Activated T-cell treated with anti-CD3 and anti-CD28 coated beads, Interleukin-2, amount 50 U/mL, for 1 hour (primary cell): ENCODE data around the gene WDFY3.
"Not testable (repeated sequence)": the region's sequence is repeated elsewhere in the genome, so short reads cannot be mapped to it uniquely, and the experiment has no call there.

Experiments used
- DNase-seq: peaks from one replicate; pipeline ENCODE4 v3.0.0-alpha.2; 2020

WDFY3 gene

DNA sequence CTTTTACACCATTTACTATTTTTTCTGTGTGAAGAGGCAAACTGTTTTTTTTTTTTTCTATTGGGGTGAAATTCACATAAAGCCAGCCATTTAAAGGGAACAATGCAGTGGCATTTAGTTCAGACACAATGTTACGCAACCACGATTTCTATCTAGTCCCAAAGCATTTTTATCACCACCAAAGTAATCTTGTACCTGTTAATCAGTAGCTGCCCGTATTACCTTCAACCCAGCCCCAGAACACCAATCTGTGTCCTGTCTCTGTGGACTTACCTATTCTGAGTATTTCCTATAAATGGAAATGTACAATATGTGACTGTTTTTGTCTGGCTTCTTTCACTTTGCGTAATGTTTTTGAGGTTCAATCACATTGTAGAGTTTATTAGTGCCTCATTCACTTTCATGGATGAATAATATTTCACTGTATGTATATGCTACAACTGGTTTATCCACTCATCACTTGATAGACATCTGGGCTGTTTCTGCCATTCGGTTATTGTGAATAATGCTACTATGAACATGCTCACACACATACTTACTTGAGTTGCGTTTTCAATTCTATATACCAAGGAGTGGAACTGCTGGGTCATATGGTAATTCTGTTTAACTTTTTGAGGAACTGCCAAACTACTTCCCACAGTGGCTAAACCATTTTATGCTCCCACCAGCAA lies 267.4 kb downstream of the WDFY3 start:
- no peak for DNase-seq

DNA sequence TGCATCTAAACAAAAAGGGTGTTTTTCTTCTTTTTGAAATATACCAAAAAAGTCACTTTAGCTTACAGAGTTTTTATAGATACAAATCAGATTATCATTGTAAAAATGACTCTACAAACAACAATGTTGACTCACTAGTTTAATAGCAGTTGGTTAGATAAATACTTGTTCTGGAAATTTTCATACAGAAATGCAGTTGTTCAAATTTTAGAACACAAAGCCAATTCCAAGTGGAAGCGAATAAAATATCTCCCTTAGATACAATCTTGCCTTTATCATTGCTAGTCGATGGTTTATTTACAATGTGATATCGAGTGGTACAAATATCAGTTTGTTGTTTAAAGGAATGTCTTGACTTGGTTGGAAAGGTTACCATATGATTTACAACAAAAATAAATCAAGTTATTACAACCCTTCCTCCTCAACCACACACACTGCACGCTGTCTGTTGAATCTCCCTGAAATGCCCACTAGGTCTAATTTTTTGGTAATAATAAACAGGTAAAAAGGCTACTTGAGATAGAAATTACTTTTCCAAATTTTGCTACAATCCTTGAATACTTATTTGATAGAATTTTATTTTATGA lies 268.8 kb downstream of the WDFY3 start:
- DNase-seq = no peak

DNA sequence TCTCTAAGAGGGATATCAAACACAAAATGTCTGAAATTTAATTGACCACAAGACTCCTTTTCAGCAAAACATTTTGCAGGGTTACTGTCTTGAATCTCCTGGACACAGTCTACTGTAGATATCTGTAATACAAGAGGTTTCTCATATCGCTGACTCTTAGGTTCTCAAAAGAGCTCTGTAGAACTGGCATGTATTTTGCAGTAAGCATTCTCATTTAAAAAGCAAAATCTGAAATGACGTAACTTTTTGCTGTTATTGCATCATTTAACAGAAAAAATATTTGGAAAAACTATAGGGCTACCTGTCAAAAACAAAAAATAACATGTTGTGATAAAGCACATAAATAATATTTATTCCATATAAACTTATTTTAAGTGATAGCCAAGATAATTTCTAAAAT lies 269.3 kb downstream of the WDFY3 start:
- no peak for DNase-seq

DNA sequence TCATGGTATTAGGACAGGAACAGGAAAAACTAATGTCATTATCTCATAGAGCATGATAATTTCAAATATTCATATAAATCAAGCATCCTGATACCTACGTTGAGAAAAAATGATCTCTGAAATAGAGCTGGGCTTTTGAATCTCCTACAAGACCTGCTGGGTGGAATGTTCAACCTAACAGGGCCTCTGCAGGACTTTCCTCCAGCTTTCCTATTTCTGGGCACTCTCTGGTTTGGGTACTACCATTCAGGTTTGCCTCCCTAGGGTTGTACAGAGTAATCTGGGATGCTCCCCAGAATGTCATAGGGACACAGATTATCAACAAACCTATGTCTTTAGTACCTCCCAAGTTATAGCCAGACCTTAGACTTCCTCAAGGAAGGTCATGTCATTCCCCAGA lies 274.7 kb downstream of the WDFY3 start:
- no peak for DNase-seq

DNA sequence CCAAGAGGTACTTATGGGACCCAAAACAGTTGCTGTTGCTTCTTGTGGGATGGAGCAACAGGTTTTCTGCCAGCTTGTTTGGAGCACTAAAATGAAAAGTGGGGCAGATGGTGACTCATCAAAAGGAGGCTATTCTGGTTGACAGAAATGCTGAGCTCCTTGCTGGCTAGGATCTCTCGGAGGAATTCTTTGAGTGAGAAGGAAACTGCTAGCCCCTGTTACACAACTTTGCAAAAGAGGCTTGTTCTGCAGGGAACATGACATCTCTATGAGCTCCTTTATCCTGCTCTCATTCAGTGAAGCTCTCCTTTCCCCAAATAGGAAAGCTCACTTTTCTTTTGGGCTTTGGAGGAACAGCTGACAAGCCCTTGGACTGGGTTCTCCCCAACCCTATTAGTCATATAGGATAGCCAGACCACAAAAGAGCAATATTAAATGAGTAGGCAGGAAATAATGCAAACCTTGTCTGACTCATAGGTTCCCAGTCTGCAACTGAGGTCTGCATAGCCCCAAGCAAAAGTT lies 275.3 kb downstream of the WDFY3 start:
- no peak for DNase-seq

DNA sequence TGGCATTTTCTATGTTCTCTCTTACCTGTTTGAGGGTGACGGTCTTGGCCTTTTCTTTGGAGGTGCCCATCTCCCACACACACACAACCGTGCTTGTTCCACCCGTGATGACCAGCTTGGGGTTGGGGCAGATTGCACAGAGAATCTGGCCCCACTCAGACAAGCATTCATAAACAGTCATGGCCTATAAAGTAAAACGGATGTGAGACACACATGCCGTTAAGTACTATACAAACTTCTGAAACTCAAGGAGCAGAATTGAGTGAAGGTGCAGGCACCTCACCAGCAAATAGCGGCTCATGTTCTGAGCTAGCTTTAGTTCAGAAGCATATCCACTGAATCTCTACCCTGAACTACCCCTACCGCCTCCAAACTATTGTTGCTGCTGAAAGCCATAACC lies 276.0 kb downstream of the WDFY3 start:
- DNase-seq = no peak

DNA sequence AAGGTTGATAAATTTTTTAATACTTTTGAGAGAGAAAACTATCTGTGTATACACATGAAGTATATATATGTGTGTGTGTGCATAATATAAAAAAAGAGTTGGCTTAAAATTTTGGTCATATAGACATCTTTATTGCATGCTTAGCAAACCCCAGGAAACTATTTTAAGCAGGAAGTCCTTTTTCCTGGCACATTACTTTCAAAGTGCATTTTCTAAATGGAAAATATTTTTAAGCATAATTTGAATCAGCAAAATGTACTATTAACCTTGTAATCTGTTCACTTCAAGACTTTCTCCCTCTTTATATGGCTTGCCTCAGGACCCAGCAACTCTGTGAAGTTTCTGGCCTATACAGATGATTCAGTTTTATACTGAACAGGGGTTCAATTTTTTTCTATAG lies 277.3 kb downstream of the WDFY3 start:
- DNase-seq = no peak

DNA sequence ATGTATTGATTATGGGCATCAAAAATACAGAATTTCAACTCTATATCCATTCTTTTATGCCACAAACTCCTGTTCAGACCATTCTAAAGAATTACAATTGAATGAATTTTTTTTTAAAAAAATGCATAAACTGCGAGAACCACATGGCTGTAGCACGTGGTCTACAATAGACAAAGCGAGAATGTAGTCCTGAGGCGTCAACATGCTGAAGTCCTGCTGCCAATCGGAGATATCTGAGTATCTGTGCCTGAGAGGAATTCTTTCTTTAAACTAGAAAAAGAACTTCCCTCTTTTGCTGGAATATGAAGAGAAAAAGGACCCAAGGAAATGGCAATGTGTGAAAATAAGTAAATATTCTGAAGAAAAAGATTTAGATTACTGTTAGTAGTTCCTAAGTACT lies 277.9 kb downstream of the WDFY3 start:
- no peak for DNase-seq

DNA sequence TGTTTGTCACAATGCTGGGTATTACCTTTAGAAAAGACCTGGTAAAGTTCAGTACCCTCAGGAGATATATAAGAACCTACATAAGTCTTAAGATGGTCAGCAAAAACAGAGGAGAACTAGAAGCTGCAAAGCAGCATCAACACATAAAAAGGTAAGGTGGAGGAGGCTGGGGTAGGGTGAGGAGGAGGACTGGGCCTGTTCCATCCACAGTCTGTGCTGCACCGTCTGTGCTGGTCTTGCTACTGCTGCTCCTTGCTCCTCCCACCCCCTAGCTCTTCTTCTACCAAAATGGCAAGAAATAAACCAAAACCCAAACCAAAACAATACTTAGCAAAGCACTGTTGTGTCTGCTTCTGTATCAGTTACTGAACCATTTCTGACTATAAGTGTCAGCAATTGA lies 281.4 kb downstream of the WDFY3 start:
- DNase-seq = no peak

DNA sequence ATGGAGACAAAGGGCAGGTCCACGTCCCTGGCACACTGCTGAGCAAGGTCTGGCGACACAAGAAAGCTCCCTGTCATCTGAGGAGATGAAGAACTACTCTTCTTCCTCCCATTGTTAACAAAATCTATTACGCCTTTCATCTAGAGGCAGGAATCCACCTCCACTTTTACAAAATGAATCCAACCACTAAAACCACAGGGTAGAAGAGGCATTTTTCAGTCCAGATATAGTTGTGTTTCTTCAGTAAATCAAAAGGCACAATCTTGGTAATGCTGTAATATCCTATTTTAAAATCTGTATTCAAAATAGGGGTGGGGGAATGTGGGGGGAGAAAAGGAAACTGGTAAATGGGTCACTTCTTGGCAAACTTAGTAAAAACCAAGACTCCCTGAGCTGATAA lies 282.1 kb downstream of the WDFY3 start:
- DNase-seq = no peak

DNA sequence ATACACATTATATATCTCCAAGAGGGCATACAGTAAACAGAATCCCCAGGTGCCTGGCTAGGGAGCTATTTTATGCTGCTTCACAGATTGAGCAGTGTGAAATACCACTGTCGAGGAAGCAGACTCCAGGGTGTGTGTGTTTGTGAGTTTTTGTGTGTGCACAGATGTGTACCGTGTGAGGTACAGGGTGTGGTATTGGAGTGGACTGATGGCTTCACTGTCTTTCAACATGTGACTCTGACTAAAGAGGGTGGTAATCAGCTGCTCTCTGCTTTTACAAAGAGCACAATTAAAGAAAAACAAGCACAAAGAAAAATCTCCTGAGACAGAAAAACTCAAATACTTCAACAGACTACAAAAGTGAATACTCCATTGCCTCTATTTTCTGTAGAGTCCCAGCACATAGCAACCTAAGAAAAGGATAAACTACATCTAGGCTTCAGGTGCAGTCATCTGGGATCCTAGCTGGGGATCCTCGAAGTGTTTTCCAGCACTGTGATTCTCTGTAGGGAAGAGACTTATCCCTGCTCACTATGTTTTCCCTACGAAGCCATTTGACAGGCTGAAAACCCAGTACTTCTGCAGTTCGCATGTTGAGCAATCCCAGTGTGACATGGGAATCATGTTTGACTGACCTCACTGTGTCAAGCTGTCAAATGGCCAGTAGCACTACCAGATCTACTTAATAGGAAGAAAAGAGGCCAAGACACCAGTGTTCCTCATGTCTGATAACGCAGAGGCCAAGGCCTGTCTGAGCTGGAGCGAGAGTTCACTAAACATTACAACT lies 283.2 kb downstream of the WDFY3 start:
- no peak for DNase-seq

DNA sequence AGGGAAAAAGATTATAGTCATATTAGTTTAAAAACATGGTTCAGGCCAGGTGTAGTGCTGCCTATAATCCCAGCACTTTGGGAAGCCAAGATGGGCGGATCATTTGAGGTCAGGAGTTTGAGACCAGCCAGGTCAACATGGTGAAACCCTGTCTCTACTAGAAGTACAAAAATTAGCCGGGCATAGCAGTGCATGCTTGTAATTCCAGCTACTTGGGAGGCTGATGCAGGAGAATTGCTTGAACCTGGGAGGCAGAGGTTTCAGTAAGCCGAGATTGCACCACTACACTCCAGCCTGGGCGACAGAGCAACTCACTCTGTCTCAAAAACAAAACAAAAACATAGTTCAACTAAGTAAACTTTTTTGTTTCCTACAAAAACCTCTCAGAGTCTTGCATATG lies 283.8 kb downstream of the WDFY3 start:
- DNase-seq = not testable (repeated sequence)

DNA sequence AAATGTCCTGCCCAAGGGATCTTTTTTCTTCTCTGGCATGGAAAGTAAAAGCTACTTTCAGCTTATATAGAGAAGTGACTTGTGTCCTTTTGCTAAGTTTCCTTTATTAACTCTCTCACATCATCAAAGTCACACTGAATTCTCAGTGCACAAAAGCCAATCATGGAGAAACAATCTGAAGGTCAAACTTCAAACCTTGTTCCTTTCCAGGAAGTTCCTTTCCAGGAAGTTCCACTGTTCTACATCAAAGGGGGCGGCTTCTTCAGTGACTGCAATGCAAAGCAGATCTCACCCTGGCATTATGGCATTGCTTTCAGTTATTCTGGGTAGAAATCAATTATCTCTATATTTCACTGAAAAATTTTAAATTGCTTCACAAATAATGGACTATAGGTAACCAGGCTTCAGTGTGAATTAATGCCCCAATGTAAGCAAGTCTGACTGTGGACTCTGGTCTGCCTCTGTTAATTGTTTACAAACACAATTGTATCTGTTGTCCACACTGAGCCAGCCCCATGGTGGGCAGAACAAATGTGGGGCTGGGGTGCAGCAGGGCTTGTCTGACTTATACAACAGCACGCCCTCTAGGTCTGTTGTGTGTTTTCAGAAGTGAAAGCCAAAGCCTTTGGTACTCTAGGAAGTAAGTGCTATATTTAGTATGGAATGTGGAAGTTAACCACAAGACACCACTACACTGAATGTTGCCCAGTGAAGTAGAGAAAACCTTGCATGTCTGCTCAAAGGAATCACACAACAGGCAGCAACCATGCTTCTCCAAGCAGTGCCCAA lies 284.8 kb downstream of the WDFY3 start:
- no peak for DNase-seq

DNA sequence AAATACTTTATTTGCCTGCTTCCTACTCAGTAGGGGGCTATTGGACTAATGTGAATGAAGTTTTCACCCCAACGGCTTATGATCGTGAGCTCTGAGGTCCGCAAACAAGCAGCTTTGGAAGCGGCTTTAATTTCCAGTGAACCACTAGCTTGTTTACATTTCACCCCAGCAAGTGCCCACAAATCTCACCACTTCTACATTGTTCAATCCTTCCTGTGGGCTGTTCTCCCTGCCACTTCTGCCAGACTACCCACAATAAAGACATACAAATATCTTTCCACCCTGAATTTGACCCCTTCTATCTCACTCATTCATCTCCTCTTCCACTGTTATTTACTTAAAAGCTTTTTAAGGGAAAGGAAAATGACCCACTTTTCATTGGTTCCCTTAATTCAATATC lies 285.5 kb downstream of the WDFY3 start:
- no peak for DNase-seq

DNA sequence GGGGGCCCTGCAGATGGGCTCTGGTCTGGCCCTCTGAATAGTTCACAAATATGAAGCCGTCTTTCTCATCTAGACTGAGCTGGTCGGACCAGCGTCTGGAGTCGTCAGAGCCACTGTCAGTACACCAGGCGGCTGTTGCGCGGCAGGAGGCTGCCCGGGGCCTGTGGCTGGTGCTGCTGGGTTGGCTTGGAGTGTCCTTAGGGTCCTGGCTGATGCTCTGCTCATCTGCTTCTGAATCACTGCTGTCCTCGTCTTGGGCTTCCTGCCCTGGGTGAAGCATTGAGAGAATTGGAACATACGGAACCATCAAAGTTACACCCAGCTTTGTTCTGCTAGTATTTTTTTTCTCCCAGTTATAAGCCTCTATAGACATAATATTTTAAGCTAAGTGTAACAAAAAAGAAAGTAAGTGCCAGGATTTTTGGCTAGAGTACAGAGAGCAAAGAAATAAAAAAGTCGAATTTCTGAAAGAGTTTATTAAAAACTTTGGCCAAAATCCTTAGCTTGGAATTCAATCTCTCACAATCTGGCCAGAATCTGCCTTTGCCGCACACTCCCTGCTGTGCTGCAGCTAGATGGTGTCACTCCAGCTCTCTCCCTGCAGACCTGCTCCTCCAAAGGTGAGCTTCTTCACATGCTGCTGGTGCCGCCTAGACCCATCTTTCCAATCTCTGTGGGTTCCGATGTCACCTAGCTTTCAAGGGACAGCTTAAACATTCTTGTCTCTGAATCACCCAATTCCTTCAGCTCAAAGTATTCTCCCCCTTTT lies 287.3 kb downstream of the WDFY3 start:
- DNase-seq = no peak

DNA sequence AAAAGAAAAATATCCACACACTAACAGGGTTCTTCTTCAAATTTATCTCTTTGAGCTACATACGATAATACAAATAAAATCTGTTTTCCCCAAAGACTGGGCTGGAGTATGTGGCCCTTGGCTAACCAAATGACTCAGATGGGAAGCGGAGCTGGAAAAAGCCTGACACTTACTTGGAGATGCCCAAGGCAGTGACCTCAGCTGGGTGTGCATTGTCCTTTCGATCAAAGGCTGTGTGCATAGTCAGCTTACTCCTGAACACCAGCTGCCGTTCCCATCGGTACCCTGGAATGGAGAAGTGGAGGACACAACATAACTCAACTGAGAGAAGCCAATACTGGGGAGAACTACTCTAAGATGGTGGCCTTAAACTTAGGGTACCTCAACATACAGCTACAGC lies 288.5 kb downstream of the WDFY3 start:
- no peak for DNase-seq

DNA sequence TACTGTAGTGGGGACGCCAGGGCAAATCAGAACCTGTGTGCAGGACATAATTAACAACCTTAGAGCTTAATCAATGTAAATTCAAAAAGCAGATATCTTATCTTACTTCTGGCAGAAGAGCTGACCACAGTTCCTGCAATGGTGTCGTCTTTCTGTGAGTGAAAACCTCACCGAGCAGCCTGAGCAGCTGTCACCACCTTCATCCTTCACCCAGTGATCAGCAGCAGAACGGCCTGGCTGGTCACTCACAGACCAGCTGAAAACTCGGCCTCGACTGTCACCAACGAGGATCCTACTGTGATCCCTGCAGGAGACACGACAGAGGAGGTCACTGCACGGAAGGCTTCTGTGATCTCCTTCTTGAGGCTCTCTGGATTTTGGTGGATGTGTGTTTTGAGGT lies 289.4 kb downstream of the WDFY3 start:
- no peak for DNase-seq

DNA sequence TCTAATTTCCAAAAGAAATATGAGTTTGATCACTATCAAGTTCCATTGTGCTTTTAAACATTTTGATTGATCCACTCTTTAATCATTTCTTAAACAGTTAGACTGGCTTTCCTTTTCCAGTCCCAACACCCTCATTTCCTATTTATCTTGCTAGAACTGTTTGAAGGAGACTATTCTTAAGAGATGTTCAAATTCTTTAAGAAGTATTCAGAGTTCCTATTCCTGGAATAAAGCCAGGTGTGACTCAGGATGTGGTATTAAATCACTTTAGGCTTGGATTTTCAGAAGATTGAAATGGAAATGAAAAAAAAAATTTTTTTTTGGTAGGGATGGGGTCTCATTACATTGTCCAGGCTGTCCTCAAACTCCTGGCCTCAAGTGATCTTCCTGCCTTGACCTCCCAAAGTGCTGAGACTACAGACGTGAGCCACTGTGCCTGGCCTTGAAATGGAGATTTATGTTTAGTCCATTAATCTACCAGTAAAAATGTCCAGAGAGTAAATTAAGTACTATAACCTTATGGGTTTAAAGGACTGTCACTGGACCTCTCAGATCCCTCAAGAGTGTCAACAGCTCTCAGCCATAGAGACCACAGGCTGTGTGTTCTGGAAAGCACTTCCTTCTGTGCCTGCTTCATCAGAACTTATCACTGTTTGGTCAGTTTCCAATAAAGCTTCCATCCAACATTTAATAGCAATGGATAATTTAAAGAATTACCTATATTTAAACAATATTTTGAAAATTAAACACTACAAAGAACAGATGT lies 292.8 kb downstream of the WDFY3 start:
- DNase-seq = no peak

DNA sequence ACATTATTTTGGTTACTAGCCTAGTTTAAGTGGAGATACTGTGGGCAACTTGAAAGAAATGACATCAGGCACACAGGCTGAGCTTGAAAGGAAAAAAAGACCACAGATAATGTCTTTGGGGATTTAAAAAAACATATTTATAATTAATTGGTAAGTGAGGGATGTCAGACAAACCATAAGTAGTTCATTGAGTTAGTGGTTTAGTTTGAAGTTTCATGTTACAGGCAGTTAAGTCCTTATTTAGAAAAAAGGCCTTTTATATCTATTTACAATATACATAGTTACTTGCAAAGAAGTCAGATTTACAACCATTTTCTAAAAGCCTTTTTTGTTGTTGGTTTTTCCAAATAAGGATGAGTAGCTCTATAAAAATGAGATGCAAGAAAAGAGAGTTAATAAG lies 294.3 kb downstream of the WDFY3 start:
- no peak for DNase-seq

DNA sequence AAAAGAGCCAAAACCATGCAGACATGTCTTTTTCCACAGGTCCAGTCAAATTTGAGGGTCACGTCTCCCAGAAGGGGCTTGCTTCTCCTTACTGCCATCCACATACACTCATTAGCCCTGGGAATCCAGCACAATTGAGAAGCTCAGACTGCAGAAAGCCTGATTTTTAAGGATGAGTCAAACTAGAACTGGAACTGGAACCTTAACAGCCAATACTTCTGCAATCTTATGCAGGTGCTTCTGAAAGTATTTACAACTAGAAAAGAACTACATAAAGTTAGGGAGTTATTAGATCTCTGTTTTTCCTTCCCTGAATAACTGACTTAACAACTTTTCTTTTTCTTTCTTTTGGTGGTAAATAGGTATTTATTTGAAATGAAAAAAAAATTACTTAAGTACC lies 297.3 kb downstream of the WDFY3 start:
- no peak for DNase-seq

DNA sequence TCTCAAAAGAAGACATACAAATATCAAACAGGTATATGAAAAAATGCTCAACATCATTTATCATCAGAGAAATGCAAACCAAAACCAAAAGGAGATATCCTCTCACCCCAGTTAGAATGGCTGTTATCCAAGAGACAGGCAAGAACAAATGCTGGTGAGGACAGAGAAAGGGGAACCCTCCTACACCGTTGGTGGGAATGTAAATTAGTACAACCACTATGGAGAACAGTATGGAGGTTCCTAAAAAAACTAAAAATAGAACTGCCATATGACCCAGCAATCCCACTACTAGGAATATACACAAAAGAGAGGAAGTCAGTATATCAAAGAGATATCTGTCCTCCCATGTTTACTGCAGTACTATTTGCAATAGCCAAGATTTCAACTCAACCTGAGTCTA lies 300.1 kb downstream of the WDFY3 start:
- no peak for DNase-seq

DNA sequence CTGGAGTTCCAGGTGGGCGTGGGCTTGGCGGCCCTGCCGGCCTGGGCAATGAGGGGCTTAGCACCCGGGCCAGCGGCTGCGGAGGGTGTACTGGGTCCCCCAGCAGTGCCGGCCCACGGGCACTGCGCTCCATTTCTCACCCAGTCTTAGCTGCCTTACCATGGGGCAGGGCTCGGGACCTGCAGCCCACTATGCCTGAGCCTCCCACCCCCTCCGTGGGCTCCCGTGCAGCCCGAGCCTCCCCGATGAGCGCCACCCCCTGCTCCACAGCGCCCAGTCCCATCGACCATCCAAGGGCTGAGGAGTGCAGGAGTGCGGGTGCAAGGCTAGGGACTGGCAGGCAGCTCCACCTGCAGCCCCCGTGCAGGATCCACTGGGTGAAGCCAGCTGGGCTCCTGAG lies 301.7 kb downstream of the WDFY3 start:
- not testable (repeated sequence) for DNase-seq
